Ovary (tissue), 9 donors: Measurements from ENCODE around the gene ZBTB45. TPM values are rescaled to one million over a fixed set of nuclear protein-coding genes. Genes with fewer than 3 reads are reported as not detected.

Experiments used
- DNase-seq, 5 donors: peaks; one replicate each; pipeline ENCODE4 v3.0.0-alpha.2; 2019 to 2020
- H3K27ac ChIP-seq, 2 donors: fragments of 200-600 bp; one replicate each; pipeline versions ENCODE4 v1.5.1 to v1.8.0; 2019 to 2022
- H3K27me3 ChIP-seq: fragments of 200-600 bp; one replicate; pipeline ENCODE4 v1.8.0; 2022
- H3K36me3 ChIP-seq: fragments of 200-600 bp; sonication (generic); one replicate; pipeline ENCODE4 v1.5.1; 2019
- H3K4me1 ChIP-seq: one replicate; pipeline ENCODE4 v1.8.1; 2013; ENCODE audit warnings: mild to moderate bottlenecking, moderate library complexity; ENCODE audit not compliant: insufficient read depth
- H3K4me3 ChIP-seq: fragments of 200-600 bp; sonication (generic); one replicate; pipeline ENCODE4 v1.5.1; 2017
- H3K9me3 ChIP-seq, 2 donors: fragments of 200-600 bp in 1 of 2; sonication (generic) in 1 of 2; one replicate each; pipeline versions ENCODE4 v1.5.1 to v1.8.1; 2013 to 2019; ENCODE audit warnings: mild to moderate bottlenecking in 1 of 2, moderate library complexity in 1 of 2
- EP300 ChIP-seq: sonication (generic); formaldehyde crosslinking; IDR thresholded peaks from one replicate; pipeline ENCODE4 v1.6.1; 2017; ENCODE audit warnings: antibody characterized with exemption
- POLR2A ChIP-seq: fragments of 450-650 bp; IDR thresholded peaks from one replicate; pipeline ENCODE4 v1.6.1; 2017; ENCODE audit warnings: antibody characterized with exemption, mild to moderate bottlenecking, moderate library complexity
- WGBS, 3 donors: extraction: QIAGEN DNeasy Blood & Tissue Kit in 1 of 3; methylation state at CpG; one replicate each; pipeline versions ENCODE4 v1.1.5 to v1.1.7; 2013 to 2017; 5-methylcytosine and 5-hydroxymethylcytosine counted together
- intact Hi-C, 4 donors: fragments of 100-400 bp; cut with DNase I; formaldehyde crosslinking; loops; one replicate each; pipeline versions ENCODE4 v1.11.0 to v1.15.1; 2022 to 2023
- polyA plus RNA-seq, 2 donors: library from polyadenylated mRNA; stranded (reverse); fragments of 200-250 nt in 1 of 2; fragments of 350-450 nt in 1 of 2; fragmentation: Illumina TruSeq in 1 of 2; extraction: RNeasy Lipid Tissue Mini Kit (QIAGEN cat#74804) in 1 of 2; gene quantifications; one replicate each; pipeline ENCODE4 v1.2.3, GENCODE V29; 2013 to 2014
- total RNA-seq, 7 donors: library from RNA; depleted of rRNA in 2 of 7; stranded (reverse); fragments of >200 nt in 2 of 7; fragmentation: NEBNext Ultra II Directional in 3 of 7; extraction: Animal tissue kit (Norgen Biotek cat#: 25700) in 3 of 7; gene quantifications; one replicate each; pipeline versions ENCODE4 v1.1.0 to v1.2.4, GENCODE V29; 2016 to 2023
- TF ChIP-seq, protein P1 (sequence below), 3 donors: fragments of 450-650 bp in 2 of 3; fragments of 200-600 bp in 1 of 3; IDR thresholded peaks; one replicate each; pipeline versions ENCODE4 v1.5.1 to v1.8.0; 2016 to 2022; ENCODE audit warnings: antibody characterized with exemption in 3 of 3, mild to moderate bottlenecking in 1 of 3
- donor health status: DM: no; HTN: no; CAD: no; lungs with moderate emphysema.
- donor health status: DM: no; HTN: no; CAD: no.
- donor health status: Bipolar disorder and iron deficiency.
- donor health status: DM: yes; HTN: yes; CAD: no.
- donor health status: DM: no; HTN: no; CAD: no.
- donor health status: DM: yes; HTN: yes; CAD: no.

The ZBTB45 gene
- total and polyA plus RNA-seq, 9 donors, result 1.1 to 23.3 (median 14.1) TPM

DNA sequence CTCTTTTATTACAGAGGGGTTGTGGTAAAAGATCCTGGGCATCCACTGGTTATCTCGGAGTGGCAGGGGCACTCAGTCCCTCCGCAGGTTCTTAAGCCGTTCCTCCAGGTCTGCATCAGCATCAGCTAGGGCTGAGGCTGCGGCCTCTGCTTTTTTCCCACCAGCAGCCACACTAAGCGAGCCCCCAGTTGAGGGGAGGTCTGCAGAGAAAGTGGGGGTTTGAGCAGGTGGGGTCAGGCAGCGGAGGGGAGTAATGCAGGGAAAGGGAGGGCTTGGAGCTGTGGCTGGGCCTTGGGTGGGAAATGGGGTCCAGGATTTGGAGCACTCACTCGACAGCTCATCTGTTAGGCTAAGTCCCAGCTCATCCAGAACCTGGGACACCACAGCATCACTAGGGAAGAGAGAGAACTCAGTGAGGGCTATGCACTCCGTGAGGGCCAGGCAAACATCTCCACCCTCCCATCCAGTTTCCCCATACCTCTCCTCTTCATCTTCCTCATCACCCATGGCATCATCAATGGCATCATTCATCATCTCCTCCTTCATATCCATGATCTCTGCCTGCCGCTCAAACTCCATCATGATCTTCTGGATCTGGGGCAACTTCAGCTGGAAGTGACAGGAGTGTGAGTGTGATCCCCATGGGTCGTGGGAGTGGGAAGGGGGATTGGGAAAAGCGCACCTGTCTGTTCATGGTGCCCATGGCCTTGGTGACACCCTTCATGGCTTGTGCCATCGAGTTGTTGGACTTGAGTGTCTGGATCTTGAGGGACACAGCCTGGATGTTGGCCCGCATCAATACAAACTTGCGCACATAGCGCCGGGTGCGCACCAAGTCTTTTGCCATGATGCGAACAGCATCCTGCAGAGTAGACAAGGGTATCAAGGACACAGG lies 32.2 kb upstream of the ZBTB45 start:
- no peak overlapping the region for H3K4me3 ChIP-seq
- no peaks in the 10 kb centered on the region for H3K36me3 ChIP-seq
- no peak for TF ChIP-seq POLR2A
- TF ChIP-seq, protein P1, sequence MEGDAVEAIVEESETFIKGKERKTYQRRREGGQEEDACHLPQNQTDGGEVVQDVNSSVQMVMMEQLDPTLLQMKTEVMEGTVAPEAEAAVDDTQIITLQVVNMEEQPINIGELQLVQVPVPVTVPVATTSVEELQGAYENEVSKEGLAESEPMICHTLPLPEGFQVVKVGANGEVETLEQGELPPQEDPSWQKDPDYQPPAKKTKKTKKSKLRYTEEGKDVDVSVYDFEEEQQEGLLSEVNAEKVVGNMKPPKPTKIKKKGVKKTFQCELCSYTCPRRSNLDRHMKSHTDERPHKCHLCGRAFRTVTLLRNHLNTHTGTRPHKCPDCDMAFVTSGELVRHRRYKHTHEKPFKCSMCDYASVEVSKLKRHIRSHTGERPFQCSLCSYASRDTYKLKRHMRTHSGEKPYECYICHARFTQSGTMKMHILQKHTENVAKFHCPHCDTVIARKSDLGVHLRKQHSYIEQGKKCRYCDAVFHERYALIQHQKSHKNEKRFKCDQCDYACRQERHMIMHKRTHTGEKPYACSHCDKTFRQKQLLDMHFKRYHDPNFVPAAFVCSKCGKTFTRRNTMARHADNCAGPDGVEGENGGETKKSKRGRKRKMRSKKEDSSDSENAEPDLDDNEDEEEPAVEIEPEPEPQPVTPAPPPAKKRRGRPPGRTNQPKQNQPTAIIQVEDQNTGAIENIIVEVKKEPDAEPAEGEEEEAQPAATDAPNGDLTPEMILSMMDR (IDR thresholded peaks at IDR 0.05), result no peak
- no peak for TF ChIP-seq EP300
- WGBS, 3 donors, result 90% methylated on average over 18 of the region's 18 CpGs
- H3K27me3 ChIP-seq, result no peaks in the 10 kb centered on the region
- no peak overlapping the region for H3K27ac ChIP-seq
- H3K9me3 ChIP-seq, result no peaks in the 10 kb centered on the region
- H3K4me1 ChIP-seq, result peaks cover 14% of the 10 kb centered on the region
- intact Hi-C loops, result no loop called here
- no peak for DNase-seq

DNA sequence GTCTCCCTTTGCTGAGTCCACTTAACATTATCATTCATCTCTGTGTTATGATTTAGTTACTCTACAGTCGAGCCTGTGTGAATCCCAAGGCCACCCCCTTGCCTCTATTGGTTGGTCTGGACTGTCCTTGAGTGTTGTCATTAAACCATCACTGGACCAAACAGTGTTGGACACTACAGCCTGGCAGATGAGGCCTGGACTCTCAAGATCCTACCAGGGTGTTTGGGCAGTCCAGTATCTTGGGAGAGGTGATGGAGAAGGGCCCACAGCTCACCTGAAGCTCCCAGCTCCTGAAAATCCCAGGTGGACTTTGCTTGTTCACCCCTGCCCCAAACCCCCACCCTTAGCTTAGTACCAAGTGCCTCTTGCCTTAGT lies 31.5 kb upstream of the ZBTB45 start:
- Histone ChIP-seq H3K27me3 (no peaks in the 10 kb centered on the region), H3K27ac (no peak overlapping the region), H3K9me3 (no peaks in the 10 kb centered on the region), H3K36me3 (no peaks in the 10 kb centered on the region), H3K4me3 (no peak overlapping the region), H3K4me1 (peaks cover 17% of the 10 kb centered on the region)
- intact Hi-C loops, result no loop called here
- DNase-seq, result no peak
- TF ChIP-seq EP300 (no peak), POLR2A (no peak)
- TF ChIP-seq, protein P1 (IDR thresholded peaks at IDR 0.05), result no peak
- 4 to 35% (median 11%) methylated on average over 1 of the region's 1 CpG for WGBS, 3 donors

DNA sequence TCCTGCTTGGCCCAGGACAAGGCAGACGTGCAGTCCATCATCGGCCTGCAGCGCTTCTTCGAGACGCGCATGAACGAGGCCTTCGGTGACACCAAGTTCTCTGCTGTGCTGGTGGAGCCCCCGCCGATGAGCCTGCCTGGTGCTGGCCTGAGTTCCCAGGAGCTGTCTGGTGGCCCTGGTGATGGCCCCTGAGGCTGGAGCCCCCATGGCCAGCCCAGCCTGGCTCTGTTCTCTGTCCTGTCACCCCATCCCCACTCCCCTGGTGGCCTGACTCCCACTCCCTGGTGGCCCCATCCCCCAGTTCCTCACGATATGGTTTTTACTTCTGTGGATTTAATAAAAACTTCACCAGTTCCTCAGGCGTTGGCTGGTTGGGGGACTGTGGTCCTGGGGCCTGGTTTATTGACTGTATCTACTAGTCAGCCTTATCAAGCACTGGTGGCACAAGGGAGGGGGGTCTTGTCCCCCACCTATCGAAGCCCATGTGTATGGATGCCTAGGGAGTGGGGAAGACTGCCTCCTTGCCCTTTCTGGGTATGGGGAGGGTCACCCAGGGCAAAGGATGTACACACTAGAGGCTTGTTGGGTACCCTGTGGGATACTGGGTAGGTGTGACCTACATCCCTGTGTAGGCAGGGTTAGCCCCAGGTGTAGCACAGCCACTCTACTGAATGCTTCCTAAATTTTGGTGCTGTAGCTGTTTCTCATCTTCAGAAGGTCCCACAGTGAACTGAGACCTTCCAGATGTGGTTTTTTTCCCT lies 30.9 kb upstream of the ZBTB45 start:
- WGBS, 3 donors, result 77 to 82% (median 78%) methylated on average over 13 of the region's 13 CpGs
- no peak overlapping the region for H3K4me3 ChIP-seq
- H3K4me1 ChIP-seq, result peaks cover 21% of the 10 kb centered on the region
- H3K9me3 ChIP-seq, result no peaks in the 10 kb centered on the region
- no peaks in the 10 kb centered on the region for H3K36me3 ChIP-seq
- no peaks in the 10 kb centered on the region for H3K27me3 ChIP-seq
- no peak overlapping the region for H3K27ac ChIP-seq
- no peak for TF ChIP-seq EP300
- no peak for DNase-seq
- intact Hi-C loops, result no loop called here

DNA sequence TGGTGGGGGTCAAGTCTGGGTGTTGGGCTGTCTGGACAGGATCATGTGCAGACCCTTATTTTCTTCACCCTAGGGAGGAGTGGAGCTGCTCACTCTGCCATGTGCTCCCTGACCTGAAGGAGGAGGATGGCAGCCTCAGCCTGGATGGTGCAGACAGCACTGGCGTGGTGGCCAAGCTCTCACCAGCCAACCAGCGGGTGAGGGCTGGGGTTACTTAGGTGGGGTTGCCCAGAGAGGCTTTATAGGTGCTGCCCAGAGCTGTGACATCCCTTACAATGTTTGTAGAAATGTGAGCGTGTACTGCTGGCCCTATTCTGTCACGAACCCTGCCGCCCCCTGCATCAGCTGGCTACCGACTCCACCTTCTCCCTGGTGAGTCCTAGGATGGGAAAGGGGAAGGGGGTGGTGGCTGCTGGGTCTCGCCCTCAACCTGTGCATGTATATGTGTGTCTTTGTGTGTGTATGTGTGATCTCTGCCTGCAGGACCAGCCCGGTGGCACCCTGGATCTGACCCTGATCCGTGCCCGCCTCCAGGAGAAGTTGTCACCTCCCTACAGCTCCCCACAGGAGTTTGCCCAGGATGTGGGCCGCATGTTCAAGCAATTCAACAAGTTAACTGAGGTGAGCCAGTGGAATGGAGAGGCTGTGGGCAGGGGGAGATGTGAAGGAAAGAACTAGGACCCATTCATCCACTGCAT lies 30.2 kb upstream of the ZBTB45 start:
- no peaks in the 10 kb centered on the region for H3K9me3 ChIP-seq
- H3K27ac ChIP-seq, result no peak overlapping the region
- no peak for DNase-seq
- intact Hi-C loops, result no loop called here
- TF ChIP-seq EP300 (no peak), POLR2A (no peak)
- H3K4me3 ChIP-seq, result no peak overlapping the region
- H3K36me3 ChIP-seq, result no peaks in the 10 kb centered on the region
- H3K27me3 ChIP-seq, result no peaks in the 10 kb centered on the region
- WGBS, 3 donors, result 77 to 81% (median 78%) methylated on average over 11 of the region's 11 CpGs
- H3K4me1 ChIP-seq, result peaks cover 21% of the 10 kb centered on the region

DNA sequence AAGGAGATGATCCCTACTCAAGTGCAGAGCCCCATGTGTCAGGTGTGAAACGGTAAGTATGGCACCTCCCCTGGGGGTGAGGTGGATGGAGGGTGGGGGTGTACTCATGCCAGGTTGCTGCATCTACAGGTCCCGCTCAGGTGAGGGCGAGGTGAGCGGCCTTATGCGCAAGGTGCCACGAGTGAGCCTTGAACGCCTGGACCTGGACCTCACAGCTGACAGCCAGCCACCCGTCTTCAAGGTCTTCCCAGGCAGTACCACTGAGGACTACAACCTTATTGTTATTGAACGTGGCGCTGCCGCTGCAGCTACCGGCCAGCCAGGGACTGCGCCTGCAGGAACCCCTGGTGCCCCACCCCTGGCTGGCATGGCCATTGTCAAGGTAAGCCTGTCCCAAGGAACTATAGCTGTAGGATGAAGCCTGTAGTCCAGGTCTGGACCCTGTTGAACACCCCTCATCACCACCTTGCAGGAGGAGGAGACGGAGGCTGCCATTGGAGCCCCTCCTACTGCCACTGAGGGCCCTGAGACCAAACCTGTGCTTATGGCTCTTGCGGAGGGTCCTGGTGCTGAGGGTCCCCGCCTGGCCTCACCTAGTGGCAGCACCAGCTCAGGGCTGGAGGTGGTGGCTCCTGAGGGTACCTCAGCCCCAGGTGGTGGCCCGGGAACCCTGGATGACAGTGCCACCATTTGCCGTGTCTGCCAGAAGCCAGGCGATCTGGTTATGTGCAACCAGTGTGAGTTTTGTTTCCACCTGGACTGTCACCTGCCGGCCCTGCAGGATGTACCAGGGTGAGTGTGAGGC lies 29.5 kb upstream of the ZBTB45 start:
- WGBS, 3 donors, result 80 to 91% (median 85%) methylated on average over 20 of the region's 20 CpGs
- Histone ChIP-seq H3K4me1 (peaks cover 16% of the 10 kb centered on the region), H3K27me3 (no peaks in the 10 kb centered on the region), H3K27ac (no peak overlapping the region), H3K4me3 (no peak overlapping the region), H3K36me3 (no peaks in the 10 kb centered on the region), H3K9me3 (no peaks in the 10 kb centered on the region)
- intact Hi-C loops, result no loop called here
- TF ChIP-seq, protein P1 (IDR thresholded peaks at IDR 0.05), result no peak
- TF ChIP-seq EP300 (no peak), POLR2A (no peak)
- no peak for DNase-seq
